Adrenal gland (tissue), 5 donors: Measurements from ENCODE around the gene VPS13D.

ENCODE experiments used
- POLR2A ChIP-seq, 2 donors: fragments of 450-650 bp; IDR thresholded peaks; one replicate each; pipeline ENCODE4 v1.6.1; 2017; ENCODE audit warnings: antibody characterized with exemption in 2 of 2, mild to moderate bottlenecking in 2 of 2, moderate library complexity in 1 of 2
- TF ChIP-seq, protein P1 (sequence below), 6 experiments: fragments of 450-650 bp in 4 of 6; fragments of 200-600 bp in 2 of 6; sonication (generic) in 1 of 6; IDR thresholded peaks; 1 replicate in 5 of 6; 2 replicates in 1 of 6; pipeline versions ENCODE4 v1.5.1 to v1.8.0; 2016 to 2021; ENCODE audit warnings: antibody characterized with exemption in 6 of 6, mild to moderate bottlenecking in 2 of 6, moderate library complexity in 1 of 6
- donor health status: DM: no; HTN: no; CAD: no.

- TF ChIP-seq, protein P1, sequence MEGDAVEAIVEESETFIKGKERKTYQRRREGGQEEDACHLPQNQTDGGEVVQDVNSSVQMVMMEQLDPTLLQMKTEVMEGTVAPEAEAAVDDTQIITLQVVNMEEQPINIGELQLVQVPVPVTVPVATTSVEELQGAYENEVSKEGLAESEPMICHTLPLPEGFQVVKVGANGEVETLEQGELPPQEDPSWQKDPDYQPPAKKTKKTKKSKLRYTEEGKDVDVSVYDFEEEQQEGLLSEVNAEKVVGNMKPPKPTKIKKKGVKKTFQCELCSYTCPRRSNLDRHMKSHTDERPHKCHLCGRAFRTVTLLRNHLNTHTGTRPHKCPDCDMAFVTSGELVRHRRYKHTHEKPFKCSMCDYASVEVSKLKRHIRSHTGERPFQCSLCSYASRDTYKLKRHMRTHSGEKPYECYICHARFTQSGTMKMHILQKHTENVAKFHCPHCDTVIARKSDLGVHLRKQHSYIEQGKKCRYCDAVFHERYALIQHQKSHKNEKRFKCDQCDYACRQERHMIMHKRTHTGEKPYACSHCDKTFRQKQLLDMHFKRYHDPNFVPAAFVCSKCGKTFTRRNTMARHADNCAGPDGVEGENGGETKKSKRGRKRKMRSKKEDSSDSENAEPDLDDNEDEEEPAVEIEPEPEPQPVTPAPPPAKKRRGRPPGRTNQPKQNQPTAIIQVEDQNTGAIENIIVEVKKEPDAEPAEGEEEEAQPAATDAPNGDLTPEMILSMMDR (IDR thresholded peaks at IDR 0.05), result no peak
- TF ChIP-seq POLR2A (IDR thresholded peaks at IDR 0.05), result no peak
Observed at GRCh38 chr1:12478612-12478985, 248.8 kb downstream of the VPS13D start.
